CD4-positive, alpha-beta T cell (primary cell): ENCODE measurements around the gene HSD17B13. TPM values are rescaled to one million over a fixed set of nuclear protein-coding genes. Genes with fewer than 3 reads are reported as not detected.

Experiments used
- ATAC-seq: fragments of 200-7000 bp; cut with Tn5 transposase; one replicate; pipeline ENCODE4 v1.10.0; 2022; ENCODE audit warnings: mild to moderate bottlenecking; ENCODE audit not compliant: poor library complexity
- CTCF ChIA-PET: fragments of 350-600 bp; sonication (Branson Sonifier 250); formaldehyde crosslinking; loops from one replicate; lab custom pipeline; 2021; ENCODE audit warnings: antibody characterized with exemption, inconsistent platforms; lab: Charles Lee
- POLR2A ChIA-PET: fragments of 350-600 bp; sonication (Branson Sonifier 250); formaldehyde crosslinking; loops from one replicate; lab custom pipeline; 2021; ENCODE audit warnings: antibody characterized with exemption, inconsistent platforms; lab: Charles Lee
- DNase-seq, 14 experiments: peaks; one replicate each; pipeline ENCODE4 v3.0.0-alpha.2; 2013 to 2020; ENCODE audit warnings: mixed read lengths in 2 of 14
- H3K27ac ChIP-seq, 2 donors: one replicate each; pipeline versions ENCODE4 v1.5.1 to v1.7.0; 2013; ENCODE audit warnings: low read length in 2 of 2, low read depth in 1 of 2, mild to moderate bottlenecking in 1 of 2
- H3K27me3 ChIP-seq, 2 experiments: 1 replicate in 1 of 2; 2 replicates in 1 of 2; pipeline versions ENCODE4 v1.6.1 to v1.7.0; 2013; ENCODE audit warnings: low read length in 2 of 2, control low read depth in 1 of 2, mild to moderate bottlenecking in 1 of 2, moderate library complexity in 1 of 2; ENCODE audit not compliant: insufficient read depth in 2 of 2, control insufficient read depth in 1 of 2
- H3K36me3 ChIP-seq: one replicate; pipeline ENCODE4 v1.6.1; 2013; ENCODE audit warnings: low read length, control low read depth; ENCODE audit not compliant: insufficient read depth
- H3K4me1 ChIP-seq: one replicate; pipeline ENCODE4 v1.6.1; 2013; ENCODE audit warnings: low read length, control low read depth; ENCODE audit not compliant: insufficient read depth
- H3K4me3 ChIP-seq: one replicate; pipeline ENCODE4 v1.5.1; 2013; ENCODE audit warnings: mild to moderate bottlenecking, low read length, moderate library complexity
- H3K9me3 ChIP-seq, 2 experiments: 1 replicate in 1 of 2; 2 replicates in 1 of 2; pipeline versions ENCODE4 v1.6.1 to v1.7.0; 2013; ENCODE audit warnings: low read length in 2 of 2, mild to moderate bottlenecking in 2 of 2, control low read depth in 1 of 2, moderate library complexity in 1 of 2; ENCODE audit not compliant: control insufficient read depth in 1 of 2, insufficient read depth in 1 of 2
- H3K27ac Mint-ChIP-seq: one replicate; pipeline ENCODE4 v1.8.0; 2020; ENCODE audit warnings: mixed read lengths
- H3K27me3 Mint-ChIP-seq: one replicate; pipeline ENCODE4 v1.8.0; 2021; ENCODE audit warnings: mixed read lengths
- H3K36me3 Mint-ChIP-seq: one replicate; pipeline ENCODE4 v1.8.0; 2021; ENCODE audit warnings: low read depth, mixed read lengths
- H3K4me1 Mint-ChIP-seq: one replicate; pipeline ENCODE4 v1.8.0; 2021; ENCODE audit warnings: low read depth, mixed read lengths
- H3K4me3 Mint-ChIP-seq: one replicate; pipeline ENCODE4 v1.8.0; 2020; ENCODE audit warnings: mild to moderate bottlenecking, mixed read lengths
- H3K9me3 Mint-ChIP-seq: one replicate; pipeline ENCODE4 v1.8.0; 2020; ENCODE audit warnings: mixed read lengths
- CTCF ChIP-seq: fragments of 200-600 bp; IDR thresholded peaks from one replicate; pipeline ENCODE4 v1.8.0; 2022; ENCODE audit warnings: antibody characterized with exemption, mild to moderate bottlenecking
- intact Hi-C, 2 experiments: fragments of 100-400 bp; cut with DNase I in 1 of 2; cut with micrococcal nuclease in 1 of 2; formaldehyde crosslinking; loops; one replicate each; pipeline versions ENCODE4 v1.15.1 to v1.9.0; 2023 to 2025; cut with DNase I, micrococcal nuclease
- total RNA-seq, 174 experiments: library from RNA in 2 of 174; stranded (reverse) in 2 of 174; gene quantifications; one replicate each; pipeline ENCODE4 v1.2.3 and lab custom pipeline; 2021 to 2026

The HSD17B13 gene
- total RNA-seq, 2 experiments from 2014 or later: 0.17 to 0.27 TPM

DNA sequence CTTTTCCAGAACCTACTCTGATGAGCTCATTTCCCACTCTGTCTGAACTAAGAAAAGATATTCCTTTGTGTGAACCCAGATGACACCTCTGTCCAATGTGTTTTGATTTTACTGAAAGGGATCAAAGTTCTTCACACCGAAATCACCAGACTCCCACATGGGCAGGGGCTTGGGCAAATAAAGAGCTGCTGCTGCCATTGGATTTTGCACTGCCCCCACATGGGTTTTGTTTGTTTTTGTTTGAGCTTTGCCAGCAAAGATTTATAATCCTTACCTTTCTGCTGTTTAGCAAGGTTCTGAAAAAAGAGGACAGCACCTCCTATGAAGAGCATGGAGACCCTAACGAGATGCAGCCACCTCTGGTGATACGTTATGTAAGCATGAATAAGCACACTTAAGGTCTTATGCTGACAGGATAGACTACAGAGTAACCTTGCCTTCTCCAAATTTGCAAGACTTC, 44.3 kb downstream of the HSD17B13 start:
- H3K4me1 ChIP-seq: no peaks in the 10 kb centered on the region
- no peak overlapping the region for H3K4me3 Mint-ChIP-seq
- ChIA-PET POLR2A (no interaction called here), CTCF (no interaction called here)
- no peaks in the 10 kb centered on the region for H3K36me3 ChIP-seq
- no peaks in the 10 kb centered on the region for H3K9me3 Mint-ChIP-seq
- no peak for TF ChIP-seq CTCF
- no peak for ATAC-seq
- intact Hi-C loops: no loop called here
- no peak for DNase-seq
- H3K4me3 ChIP-seq: no peak overlapping the region
- no peak overlapping the region for H3K27ac Mint-ChIP-seq
- H3K9me3 ChIP-seq: no peaks in the 10 kb centered on the region
- no peak overlapping the region for H3K27ac ChIP-seq
- no peaks in the 10 kb centered on the region for H3K4me1 Mint-ChIP-seq
- H3K27me3 ChIP-seq: no peaks in the 10 kb centered on the region
- H3K27me3 Mint-ChIP-seq: peaks cover 10% of the 10 kb centered on the region
- H3K36me3 Mint-ChIP-seq: no peaks in the 10 kb centered on the region

DNA sequence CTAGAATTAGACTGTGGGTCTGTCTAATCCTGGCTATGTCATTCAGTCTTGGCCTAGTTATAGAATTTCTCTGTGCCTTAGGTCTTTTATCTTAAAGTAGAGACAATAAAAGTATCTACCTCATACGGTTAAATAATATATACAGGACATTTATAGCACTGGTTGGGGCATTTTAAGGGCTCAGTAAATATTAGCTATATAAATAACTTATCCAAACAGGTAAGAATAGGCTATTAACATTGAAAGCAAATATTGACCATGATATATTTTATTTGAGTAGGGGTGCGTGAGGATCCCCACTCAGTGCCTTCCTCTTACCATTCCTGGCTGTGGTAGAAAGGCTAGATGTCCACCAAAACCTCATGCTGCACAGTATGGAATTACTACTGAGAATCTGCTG, 47.4 kb downstream of the HSD17B13 start:
- H3K36me3 Mint-ChIP-seq: no peaks in the 10 kb centered on the region
- no peak overlapping the region for H3K27ac Mint-ChIP-seq
- H3K4me3 Mint-ChIP-seq: no peak overlapping the region
- H3K36me3 ChIP-seq: no peaks in the 10 kb centered on the region
- CTCF ChIA-PET: no interaction called here
- no peak overlapping the region for H3K27ac ChIP-seq
- POLR2A ChIA-PET: no interaction called here
- intact Hi-C loops: no loop called here
- no peaks in the 10 kb centered on the region for H3K4me1 ChIP-seq
- ATAC-seq (no peak), DNase-seq (no peak)
- no peak overlapping the region for H3K4me3 ChIP-seq
- TF ChIP-seq CTCF: no peak
- peaks cover 20% of the 10 kb centered on the region for H3K27me3 Mint-ChIP-seq
- H3K9me3 ChIP-seq: no peaks in the 10 kb centered on the region
- no peaks in the 10 kb centered on the region for H3K9me3 Mint-ChIP-seq
- peaks cover 0 to 5% of the 10 kb centered on the region in 2 experiments for H3K27me3 ChIP-seq
- H3K4me1 Mint-ChIP-seq: no peaks in the 10 kb centered on the region

DNA sequence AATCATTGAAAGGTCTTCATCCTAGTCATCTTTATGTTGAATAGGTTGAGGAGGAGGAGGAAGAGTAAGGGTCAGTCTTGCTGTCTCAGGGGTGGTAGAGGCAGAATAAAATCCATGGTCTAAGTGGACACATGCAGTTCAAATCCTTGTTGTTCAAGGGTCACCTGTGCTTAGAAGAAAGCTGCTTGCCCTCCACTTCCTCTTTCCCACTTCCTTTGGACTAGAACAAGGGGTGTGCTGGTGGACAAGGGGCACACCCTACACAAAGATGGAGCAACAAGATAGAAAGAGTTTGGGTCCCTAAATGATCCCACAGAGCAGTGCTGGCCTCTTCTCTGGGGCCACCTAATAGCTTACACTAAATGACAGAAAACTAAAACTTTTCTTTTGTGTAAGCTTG, 47.9 kb downstream of the HSD17B13 start:
- H3K27me3 ChIP-seq: peaks cover 0 to 5% of the 10 kb centered on the region in 2 experiments
- Mint-ChIP-seq H3K36me3 (no peaks in the 10 kb centered on the region), H3K9me3 (no peaks in the 10 kb centered on the region), H3K4me3 (no peak overlapping the region), H3K27ac (no peak overlapping the region), H3K4me1 (no peaks in the 10 kb centered on the region), H3K27me3 (peaks cover 20% of the 10 kb centered on the region)
- DNase-seq (no peak), ATAC-seq (no peak)
- CTCF ChIA-PET: no interaction called here
- TF ChIP-seq CTCF: no peak
- H3K36me3 ChIP-seq: no peaks in the 10 kb centered on the region
- H3K9me3 ChIP-seq: no peaks in the 10 kb centered on the region
- H3K27ac ChIP-seq: no peak overlapping the region
- no peak overlapping the region for H3K4me3 ChIP-seq
- intact Hi-C loops: loop anchor here in 1 of 2 experiments (5.0 kb wide), 1 partner anchor 192 kb away; no protein-coding TSS in a partner anchor
- POLR2A ChIA-PET: no interaction called here
- H3K4me1 ChIP-seq: no peaks in the 10 kb centered on the region
